ENCODE results near the gene SELE.

SELE gene

DNA sequence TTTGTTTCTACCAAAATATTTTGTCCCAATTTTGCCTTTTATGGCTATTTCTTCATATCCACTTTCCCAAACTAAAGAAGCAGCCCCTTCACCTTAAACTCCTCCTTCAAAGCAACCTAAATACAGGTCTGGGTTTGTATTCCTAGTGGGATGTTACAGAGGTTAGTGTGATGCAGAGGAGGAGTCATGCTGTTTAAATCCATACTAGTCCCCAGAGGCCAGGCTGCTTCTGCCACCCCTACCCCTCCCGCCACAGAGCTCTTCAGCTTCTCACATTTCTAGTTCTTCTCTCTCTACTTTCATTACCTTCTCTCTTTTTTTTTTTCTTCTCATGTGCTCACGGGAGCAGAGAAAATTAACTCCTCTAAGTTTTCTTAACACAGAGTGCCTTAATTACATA is 51.8 kb downstream of the SELE start:
- H3K4me3 ChIP-seq (ENCODE audit: low read depth, low read length) = no peak overlapping the region
- no peak for DNase-seq (ENCODE audit: low read depth)
- no peak for TF ChIP-seq MYC (IDR thresholded peaks at IDR 0.05; ENCODE audit: low read depth, low read length)
- TF ChIP-seq, protein P1, sequence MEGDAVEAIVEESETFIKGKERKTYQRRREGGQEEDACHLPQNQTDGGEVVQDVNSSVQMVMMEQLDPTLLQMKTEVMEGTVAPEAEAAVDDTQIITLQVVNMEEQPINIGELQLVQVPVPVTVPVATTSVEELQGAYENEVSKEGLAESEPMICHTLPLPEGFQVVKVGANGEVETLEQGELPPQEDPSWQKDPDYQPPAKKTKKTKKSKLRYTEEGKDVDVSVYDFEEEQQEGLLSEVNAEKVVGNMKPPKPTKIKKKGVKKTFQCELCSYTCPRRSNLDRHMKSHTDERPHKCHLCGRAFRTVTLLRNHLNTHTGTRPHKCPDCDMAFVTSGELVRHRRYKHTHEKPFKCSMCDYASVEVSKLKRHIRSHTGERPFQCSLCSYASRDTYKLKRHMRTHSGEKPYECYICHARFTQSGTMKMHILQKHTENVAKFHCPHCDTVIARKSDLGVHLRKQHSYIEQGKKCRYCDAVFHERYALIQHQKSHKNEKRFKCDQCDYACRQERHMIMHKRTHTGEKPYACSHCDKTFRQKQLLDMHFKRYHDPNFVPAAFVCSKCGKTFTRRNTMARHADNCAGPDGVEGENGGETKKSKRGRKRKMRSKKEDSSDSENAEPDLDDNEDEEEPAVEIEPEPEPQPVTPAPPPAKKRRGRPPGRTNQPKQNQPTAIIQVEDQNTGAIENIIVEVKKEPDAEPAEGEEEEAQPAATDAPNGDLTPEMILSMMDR (IDR thresholded peaks at IDR 0.05; ENCODE audit: low read depth, low read length) = no peak
- no peak for TF ChIP-seq POLR2A (IDR thresholded peaks at IDR 0.05; ENCODE audit: extremely low read depth, insufficient read length)
- TF ChIP-seq, protein P2, sequence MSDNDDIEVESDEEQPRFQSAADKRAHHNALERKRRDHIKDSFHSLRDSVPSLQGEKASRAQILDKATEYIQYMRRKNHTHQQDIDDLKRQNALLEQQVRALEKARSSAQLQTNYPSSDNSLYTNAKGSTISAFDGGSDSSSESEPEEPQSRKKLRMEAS (IDR thresholded peaks at IDR 0.05; ENCODE audit: low read depth, low read length) = no peak

DNA sequence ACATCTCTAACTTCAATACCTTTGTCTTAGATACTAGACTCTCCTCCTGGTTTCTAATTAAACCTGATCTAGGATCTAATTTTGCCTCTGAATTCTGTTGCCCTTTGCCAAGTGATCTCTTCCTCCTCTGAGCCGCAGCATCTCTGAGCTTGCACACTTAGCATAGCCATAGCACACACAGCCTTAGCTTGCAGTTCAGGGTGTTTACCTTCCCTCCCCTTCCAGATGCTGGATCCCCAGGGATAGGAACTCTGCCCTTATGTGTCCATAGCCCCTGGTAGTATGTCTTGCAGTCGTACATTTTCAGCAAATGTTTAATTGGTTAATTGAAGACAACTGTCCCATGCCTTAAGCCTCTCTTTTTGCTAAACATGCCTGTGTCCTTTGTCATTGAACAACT is 52.7 kb downstream of the SELE start:
- H3K4me3 ChIP-seq (ENCODE audit: low read depth, low read length) = no peak overlapping the region
- no peak for DNase-seq (ENCODE audit: low read depth)
- TF ChIP-seq POLR2A (IDR thresholded peaks at IDR 0.05; ENCODE audit: extremely low read depth, insufficient read length) (no peak), MYC (IDR thresholded peaks at IDR 0.05; ENCODE audit: low read depth, low read length) (no peak)
- TF ChIP-seq, protein P2 (IDR thresholded peaks at IDR 0.05; ENCODE audit: low read depth, low read length) = no peak
- TF ChIP-seq, protein P1 (IDR thresholded peaks at IDR 0.05; ENCODE audit: low read depth, low read length) = no peak

DNA sequence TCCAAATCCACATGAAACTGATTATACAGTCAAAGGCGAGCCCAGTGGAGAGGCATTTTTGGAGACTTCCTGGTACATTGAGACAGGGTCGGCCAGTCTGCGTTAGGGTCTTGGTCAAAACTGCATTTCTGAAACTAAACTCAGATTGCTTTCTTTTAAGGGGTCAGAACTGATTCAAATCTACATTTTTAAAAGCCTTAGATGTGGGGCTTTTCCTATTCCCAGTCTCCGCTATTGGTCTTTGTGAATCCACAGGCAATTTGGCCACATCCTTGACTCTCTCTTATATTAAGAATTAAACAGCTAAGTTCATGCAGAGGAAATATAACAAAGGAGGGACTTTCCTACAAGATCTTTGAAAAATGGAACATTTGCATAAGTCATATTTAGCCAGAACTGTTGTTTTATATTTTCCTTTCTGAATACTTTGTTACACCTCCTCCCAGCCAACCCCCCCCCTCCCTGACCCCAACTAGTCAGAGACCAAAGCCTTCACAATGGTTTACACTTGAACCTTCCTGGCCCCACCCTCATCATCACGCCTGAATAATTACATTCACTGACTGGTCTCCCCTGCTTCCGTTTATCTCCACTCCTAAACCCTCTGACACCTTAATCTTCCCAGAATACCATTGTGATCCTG is 53.4 kb downstream of the SELE start:
- no peak overlapping the region for H3K4me3 ChIP-seq (ENCODE audit: low read depth, low read length)
- TF ChIP-seq, protein P2 (IDR thresholded peaks at IDR 0.05; ENCODE audit: low read depth, low read length) = no peak
- TF ChIP-seq MYC (IDR thresholded peaks at IDR 0.05; ENCODE audit: low read depth, low read length) (no peak), POLR2A (IDR thresholded peaks at IDR 0.05; ENCODE audit: extremely low read depth, insufficient read length) (no peak)
- TF ChIP-seq, protein P1 (IDR thresholded peaks at IDR 0.05; ENCODE audit: low read depth, low read length) = no peak
- no peak for DNase-seq (ENCODE audit: low read depth)

DNA sequence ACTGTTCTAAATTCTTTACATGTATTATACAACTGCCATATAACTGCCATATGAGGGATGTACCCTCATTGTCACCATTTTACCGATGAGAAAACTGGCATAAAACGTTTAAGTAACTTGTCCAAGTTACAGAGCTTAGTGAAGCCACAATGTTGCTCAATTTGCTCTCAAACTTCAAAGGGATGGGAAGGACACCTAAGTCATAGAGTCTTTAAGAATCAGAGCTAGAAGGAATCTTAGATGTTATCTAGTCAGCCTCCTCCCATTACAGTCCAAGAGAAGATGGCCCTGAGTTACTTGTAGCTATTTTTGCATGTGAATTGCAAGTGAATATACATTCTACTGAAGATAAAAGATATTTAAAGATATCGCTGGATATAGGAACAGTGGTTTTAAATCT is 54.2 kb downstream of the SELE start:
- TF ChIP-seq, protein P2 (IDR thresholded peaks at IDR 0.05; ENCODE audit: low read depth, low read length) = no peak
- TF ChIP-seq MYC (IDR thresholded peaks at IDR 0.05; ENCODE audit: low read depth, low read length) (no peak), POLR2A (IDR thresholded peaks at IDR 0.05; ENCODE audit: extremely low read depth, insufficient read length) (no peak)
- TF ChIP-seq, protein P1 (IDR thresholded peaks at IDR 0.05; ENCODE audit: low read depth, low read length) = no peak
- no peak overlapping the region for H3K4me3 ChIP-seq (ENCODE audit: low read depth, low read length)

DNA sequence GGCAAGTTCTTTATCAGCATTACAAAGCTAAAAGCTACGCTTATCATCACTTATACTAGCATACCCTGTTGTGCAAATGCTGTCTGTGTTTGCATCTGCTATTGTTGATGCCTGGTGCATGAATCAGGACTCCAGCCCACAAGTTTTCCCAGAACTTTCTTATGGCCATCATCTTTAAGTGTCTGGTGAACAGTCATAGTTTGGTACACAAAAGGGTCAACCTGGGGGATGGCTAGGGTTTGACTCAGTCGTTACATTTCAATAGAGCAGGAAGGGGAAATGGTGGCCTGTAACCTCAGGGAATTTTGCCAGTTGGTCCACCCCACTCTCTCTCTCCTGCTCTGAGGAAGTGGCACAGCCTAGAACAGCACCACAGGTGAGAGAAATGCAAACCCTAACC is 57.9 kb downstream of the SELE start:
- TF ChIP-seq, protein P2 (IDR thresholded peaks at IDR 0.05; ENCODE audit: low read depth, low read length) = no peak
- TF ChIP-seq POLR2A (IDR thresholded peaks at IDR 0.05; ENCODE audit: extremely low read depth, insufficient read length) (no peak), MYC (IDR thresholded peaks at IDR 0.05; ENCODE audit: low read depth, low read length) (no peak)
- TF ChIP-seq, protein P1 (IDR thresholded peaks at IDR 0.05; ENCODE audit: low read depth, low read length) = no peak
- no peak overlapping the region for H3K4me3 ChIP-seq (ENCODE audit: low read depth, low read length)
- DNase-seq (ENCODE audit: low read depth) = no peak

More for the DNA sequence above, 54.2 kb downstream of the SELE start:
- no peak for DNase-seq (ENCODE audit: low read depth)

All from NB4 (cell line).